ENCODE results near the gene AMPD3. TPM values are rescaled to one million over a fixed set of nuclear protein-coding genes. Genes with fewer than 3 reads are reported as not detected.

Gene AMPD3
- total RNA-seq, 1 experiment from 2014 or later = 5.4 TPM

- CTCF ChIA-PET = interaction anchor here (0.5 to 2.2 kb wide), 5 partner anchors 41 to 831 kb away, joined by 3 to 14 read pairs (median 4); no protein-coding TSS in a partner anchor
- Mint-ChIP-seq H3K4me3 (ENCODE audit: unreplicated experiment) (no peak overlapping the region), H3K9me3 (ENCODE audit: unreplicated experiment) (no peaks in the 10 kb centered on the region), H3K36me3 (ENCODE audit: insufficient read depth, unreplicated experiment) (no peaks in the 10 kb centered on the region), H3K27ac (ENCODE audit: low read depth, unreplicated experiment) (no peak overlapping the region), H3K4me1 (ENCODE audit: insufficient read depth, unreplicated experiment) (peaks cover 29% of the 10 kb centered on the region), H3K27me3 (ENCODE audit: insufficient read depth, unreplicated experiment) (no peaks in the 10 kb centered on the region)
- no TSS peak for BruUV-seq (replicated peaks)
- POLR2A ChIA-PET = interaction anchor here (2.2 kb wide), 1 partner anchor 130 kb away, joined by 6 read pairs; the partner anchor contains the start of gene RNF141
- TF ChIP-seq, protein P1, sequence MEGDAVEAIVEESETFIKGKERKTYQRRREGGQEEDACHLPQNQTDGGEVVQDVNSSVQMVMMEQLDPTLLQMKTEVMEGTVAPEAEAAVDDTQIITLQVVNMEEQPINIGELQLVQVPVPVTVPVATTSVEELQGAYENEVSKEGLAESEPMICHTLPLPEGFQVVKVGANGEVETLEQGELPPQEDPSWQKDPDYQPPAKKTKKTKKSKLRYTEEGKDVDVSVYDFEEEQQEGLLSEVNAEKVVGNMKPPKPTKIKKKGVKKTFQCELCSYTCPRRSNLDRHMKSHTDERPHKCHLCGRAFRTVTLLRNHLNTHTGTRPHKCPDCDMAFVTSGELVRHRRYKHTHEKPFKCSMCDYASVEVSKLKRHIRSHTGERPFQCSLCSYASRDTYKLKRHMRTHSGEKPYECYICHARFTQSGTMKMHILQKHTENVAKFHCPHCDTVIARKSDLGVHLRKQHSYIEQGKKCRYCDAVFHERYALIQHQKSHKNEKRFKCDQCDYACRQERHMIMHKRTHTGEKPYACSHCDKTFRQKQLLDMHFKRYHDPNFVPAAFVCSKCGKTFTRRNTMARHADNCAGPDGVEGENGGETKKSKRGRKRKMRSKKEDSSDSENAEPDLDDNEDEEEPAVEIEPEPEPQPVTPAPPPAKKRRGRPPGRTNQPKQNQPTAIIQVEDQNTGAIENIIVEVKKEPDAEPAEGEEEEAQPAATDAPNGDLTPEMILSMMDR (IDR thresholded peaks at IDR 0.05; ENCODE audit: unreplicated experiment) = no peak
- DNase-seq (ENCODE audit: unreplicated experiment) = no peak
- intact Hi-C loops (cut with micrococcal nuclease) = no loop called here
Measured at GRCh38 chr11:10410844-10411200, 44.2 kb upstream of the AMPD3 start.

- TF ChIP-seq, protein P1 (IDR thresholded peaks at IDR 0.05; ENCODE audit: unreplicated experiment) = no peak
- Mint-ChIP-seq H3K27ac (ENCODE audit: low read depth, unreplicated experiment) (no peak overlapping the region), H3K27me3 (ENCODE audit: insufficient read depth, unreplicated experiment) (no peaks in the 10 kb centered on the region), H3K9me3 (ENCODE audit: unreplicated experiment) (no peaks in the 10 kb centered on the region), H3K4me1 (ENCODE audit: insufficient read depth, unreplicated experiment) (peaks cover 15% of the 10 kb centered on the region), H3K36me3 (ENCODE audit: insufficient read depth, unreplicated experiment) (no peaks in the 10 kb centered on the region), H3K4me3 (ENCODE audit: unreplicated experiment) (no peak overlapping the region)
- no peak for DNase-seq (ENCODE audit: unreplicated experiment)
- ChIA-PET POLR2A (interaction anchor here (1.0 to 2.2 kb wide), 2 partner anchors 19 to 128 kb away, joined by 3 to 6 read pairs; partner anchors contain the start of gene RNF141), CTCF (interaction anchor here (0.6 to 3.0 kb wide), 5 partner anchors 97 to 616 kb away, joined by 3 to 14 read pairs (median 3); no protein-coding TSS in a partner anchor)
- no TSS peak for BruUV-seq (replicated peaks)
- intact Hi-C loops (cut with micrococcal nuclease) = no loop called here
Measured at GRCh38 chr11:10412266-10412665, 42.8 kb upstream of the AMPD3 start.

DNA sequence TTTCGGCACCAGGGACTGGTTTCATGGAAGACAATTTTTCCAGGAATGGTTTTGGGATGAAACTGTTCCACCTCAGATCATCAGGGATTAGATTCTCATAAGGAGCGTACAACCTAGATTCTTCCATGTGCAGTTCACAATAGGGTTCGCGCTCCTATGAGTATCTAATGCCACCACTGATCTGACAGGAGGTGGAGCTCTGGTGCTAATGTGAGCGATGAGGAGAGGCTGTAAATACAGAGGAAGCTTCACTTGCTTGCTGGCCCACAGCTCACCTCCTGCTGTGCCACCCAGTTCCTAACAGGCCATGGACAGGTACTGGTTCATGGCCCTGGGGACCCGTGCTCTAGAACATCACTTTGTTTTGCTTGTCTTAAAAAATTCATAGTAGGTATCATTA, 41.8 kb upstream of the AMPD3 start:
- BruUV-seq (replicated peaks) = no TSS peak
- Mint-ChIP-seq H3K4me1 (ENCODE audit: insufficient read depth, unreplicated experiment) (peaks cover 5% of the 10 kb centered on the region), H3K27me3 (ENCODE audit: insufficient read depth, unreplicated experiment) (no peaks in the 10 kb centered on the region), H3K36me3 (ENCODE audit: insufficient read depth, unreplicated experiment) (no peaks in the 10 kb centered on the region), H3K4me3 (ENCODE audit: unreplicated experiment) (no peak overlapping the region), H3K27ac (ENCODE audit: low read depth, unreplicated experiment) (no peak overlapping the region), H3K9me3 (ENCODE audit: unreplicated experiment) (no peaks in the 10 kb centered on the region)
- TF ChIP-seq, protein P1 (IDR thresholded peaks at IDR 0.05; ENCODE audit: unreplicated experiment) = no peak
- ChIA-PET POLR2A (interaction anchor here (0.5 to 4.7 kb wide), 7 partner anchors 41 to 472 kb away, joined by 3 to 25 read pairs (median 4); partner anchors contain the start of genes AMPD3 and RNF141), CTCF (interaction anchor here (0.6 to 3.0 kb wide), 11 partner anchors 14 to 321 kb away, joined by 3 to 15 read pairs (median 3); partner anchors contain the start of gene RNF141)
- intact Hi-C loops (cut with micrococcal nuclease) = no loop called here
- peak; percentile 44 for DNase-seq (ENCODE audit: unreplicated experiment)

GRCh38 chr11:10414181-10414580, 40.9 kb upstream of the AMPD3 start:
- TF ChIP-seq, protein P1 (IDR thresholded peaks at IDR 0.05; ENCODE audit: unreplicated experiment) = no peak
- Mint-ChIP-seq H3K27me3 (ENCODE audit: insufficient read depth, unreplicated experiment) (no peaks in the 10 kb centered on the region), H3K36me3 (ENCODE audit: insufficient read depth, unreplicated experiment) (no peaks in the 10 kb centered on the region), H3K4me1 (ENCODE audit: insufficient read depth, unreplicated experiment) (peaks cover 5% of the 10 kb centered on the region), H3K27ac (ENCODE audit: low read depth, unreplicated experiment) (no peak overlapping the region), H3K9me3 (ENCODE audit: unreplicated experiment) (no peaks in the 10 kb centered on the region), H3K4me3 (ENCODE audit: unreplicated experiment) (no peak overlapping the region)
- DNase-seq (ENCODE audit: unreplicated experiment) = no peak
- intact Hi-C loops (cut with micrococcal nuclease) = no loop called here
- POLR2A ChIA-PET = interaction anchor here (1.1 to 4.7 kb wide), 6 partner anchors 47 to 185 kb away, joined by 3 to 25 read pairs (median 4); partner anchors contain the start of gene RNF141
- BruUV-seq (replicated peaks) = no TSS peak
- CTCF ChIA-PET = interaction anchor here (0.6 to 3.0 kb wide), 14 partner anchors 8 to 398 kb away, joined by 3 to 15 read pairs (median 4); partner anchors contain the start of gene RNF141
